ENCODE measurements around the gene PTPRN2. TPM values are rescaled to one million over a fixed set of nuclear protein-coding genes. Genes with fewer than 3 reads are reported as not detected.

Gene PTPRN2
- total and polyA plus RNA-seq, 2 donors (not counting 1 experiment from before 2014, with no cell fraction given): 0.54 to 1.2 TPM

- no peaks in the 10 kb centered on the region for H4K20me1 ChIP-seq (ENCODE audit: control insufficient read depth, extremely low read depth, insufficient read depth, low read length)
- H3K9me3 ChIP-seq (ENCODE audit: control insufficient read depth, insufficient read depth, low read depth, low read length): no peaks in the 10 kb centered on the region
- no peaks in the 10 kb centered on the region for H3K79me2 ChIP-seq (ENCODE audit: control insufficient read depth, insufficient read depth, low read length)
- no peak overlapping the region for H3K4me3 ChIP-seq (replicated peaks in 1 of 4; ENCODE audit: control extremely low read depth in 1 of 4, insufficient read depth in 1 of 4, low read depth in 3 of 4, low read length in 4 of 4)
- H3K27me3 ChIP-seq (ENCODE audit: control insufficient read depth, insufficient read depth, low read length): no peaks in the 10 kb centered on the region
- DNase-seq (ENCODE audit: low read depth in 2 of 2): no peak
- H3K27ac ChIP-seq (ENCODE audit: insufficient read depth, low read length): no peak overlapping the region
- H3K36me3 ChIP-seq (ENCODE audit: control insufficient read depth, insufficient read depth, low read length): no peaks in the 10 kb centered on the region
- TF ChIP-seq EZH2 (IDR thresholded peaks at IDR 0.05; ENCODE audit: low read length, missing control alignments) (no peak), CTCF (conservative IDR thresholded peaks at IDR 0.05 in 1 of 2, IDR thresholded peaks at IDR 0.05 in 1 of 2; ENCODE audit: low read depth in 1 of 2, low read length in 2 of 2) (no peak)
- no peak overlapping the region for H3K4me2 ChIP-seq (ENCODE audit: extremely low read depth, insufficient read depth, low read length)
- H2AFZ ChIP-seq (ENCODE audit: low read length): no peak overlapping the region
- H3K4me1 ChIP-seq (ENCODE audit: control insufficient read depth, extremely low read depth, insufficient read depth, low read length): no peaks in the 10 kb centered on the region
- H3K9ac ChIP-seq (ENCODE audit: insufficient read depth, low read length): no peak overlapping the region
Observed at GRCh38 chr7:158284121-158284520, 303.5 kb downstream of the PTPRN2 start.

GRCh38 chr7:158283016-158283974 is 304.3 kb downstream of the PTPRN2 start:
- Histone ChIP-seq H2AFZ (ENCODE audit: low read length) (no peak overlapping the region), H3K9ac (ENCODE audit: insufficient read depth, low read length) (no peak overlapping the region), H3K36me3 (ENCODE audit: control insufficient read depth, insufficient read depth, low read length) (no peaks in the 10 kb centered on the region), H3K9me3 (ENCODE audit: control insufficient read depth, insufficient read depth, low read depth, low read length) (no peaks in the 10 kb centered on the region), H3K4me3 (replicated peaks in 1 of 4; ENCODE audit: control extremely low read depth in 1 of 4, insufficient read depth in 1 of 4, low read depth in 3 of 4, low read length in 4 of 4) (no peak overlapping the region), H3K27me3 (ENCODE audit: control insufficient read depth, insufficient read depth, low read length) (no peaks in the 10 kb centered on the region), H3K4me2 (ENCODE audit: extremely low read depth, insufficient read depth, low read length) (no peak overlapping the region), H4K20me1 (ENCODE audit: control insufficient read depth, extremely low read depth, insufficient read depth, low read length) (no peaks in the 10 kb centered on the region), H3K4me1 (ENCODE audit: control insufficient read depth, extremely low read depth, insufficient read depth, low read length) (no peaks in the 10 kb centered on the region), H3K79me2 (ENCODE audit: control insufficient read depth, insufficient read depth, low read length) (no peaks in the 10 kb centered on the region), H3K27ac (ENCODE audit: insufficient read depth, low read length) (no peak overlapping the region)
- TF ChIP-seq EZH2 (IDR thresholded peaks at IDR 0.05; ENCODE audit: low read length, missing control alignments): no peak
- no peak for TF ChIP-seq CTCF (conservative IDR thresholded peaks at IDR 0.05 in 1 of 2, IDR thresholded peaks at IDR 0.05 in 1 of 2; ENCODE audit: low read depth in 1 of 2, low read length in 2 of 2)
- DNase-seq (ENCODE audit: low read depth in 2 of 2): no peak

GRCh38 chr7:158282461-158283001 is 305.1 kb downstream of the PTPRN2 start:
- Histone ChIP-seq H3K27me3 (ENCODE audit: control insufficient read depth, insufficient read depth, low read length) (no peaks in the 10 kb centered on the region), H3K36me3 (ENCODE audit: control insufficient read depth, insufficient read depth, low read length) (no peaks in the 10 kb centered on the region), H3K4me3 (replicated peaks in 1 of 4; ENCODE audit: control extremely low read depth in 1 of 4, insufficient read depth in 1 of 4, low read depth in 3 of 4, low read length in 4 of 4) (no peak overlapping the region), H3K4me1 (ENCODE audit: control insufficient read depth, extremely low read depth, insufficient read depth, low read length) (no peaks in the 10 kb centered on the region), H3K4me2 (ENCODE audit: extremely low read depth, insufficient read depth, low read length) (no peak overlapping the region), H3K27ac (ENCODE audit: insufficient read depth, low read length) (no peak overlapping the region), H4K20me1 (ENCODE audit: control insufficient read depth, extremely low read depth, insufficient read depth, low read length) (no peaks in the 10 kb centered on the region), H3K9me3 (ENCODE audit: control insufficient read depth, insufficient read depth, low read depth, low read length) (no peaks in the 10 kb centered on the region), H3K79me2 (ENCODE audit: control insufficient read depth, insufficient read depth, low read length) (no peaks in the 10 kb centered on the region), H2AFZ (ENCODE audit: low read length) (no peak overlapping the region), H3K9ac (ENCODE audit: insufficient read depth, low read length) (no peak overlapping the region)
- DNase-seq (ENCODE audit: low read depth in 2 of 2): no peak
- no peak for TF ChIP-seq EZH2 (IDR thresholded peaks at IDR 0.05; ENCODE audit: low read length, missing control alignments)
- no peak for TF ChIP-seq CTCF (conservative IDR thresholded peaks at IDR 0.05 in 1 of 2, IDR thresholded peaks at IDR 0.05 in 1 of 2; ENCODE audit: low read depth in 1 of 2, low read length in 2 of 2)

Data from fibroblast of lung (primary cell).